LoVo (cell line): ENCODE data around the gene COG7.
"Not testable (repeated sequence)": the region's sequence is repeated elsewhere in the genome, so short reads cannot be mapped to it uniquely, and the experiment has no call there.

ENCODE experiments used
- DNase-seq: peaks from one replicate; pipeline ENCODE4 v3.0.0-alpha.2; 2016; ENCODE audit warnings: low spot score

COG7 gene

DNA sequence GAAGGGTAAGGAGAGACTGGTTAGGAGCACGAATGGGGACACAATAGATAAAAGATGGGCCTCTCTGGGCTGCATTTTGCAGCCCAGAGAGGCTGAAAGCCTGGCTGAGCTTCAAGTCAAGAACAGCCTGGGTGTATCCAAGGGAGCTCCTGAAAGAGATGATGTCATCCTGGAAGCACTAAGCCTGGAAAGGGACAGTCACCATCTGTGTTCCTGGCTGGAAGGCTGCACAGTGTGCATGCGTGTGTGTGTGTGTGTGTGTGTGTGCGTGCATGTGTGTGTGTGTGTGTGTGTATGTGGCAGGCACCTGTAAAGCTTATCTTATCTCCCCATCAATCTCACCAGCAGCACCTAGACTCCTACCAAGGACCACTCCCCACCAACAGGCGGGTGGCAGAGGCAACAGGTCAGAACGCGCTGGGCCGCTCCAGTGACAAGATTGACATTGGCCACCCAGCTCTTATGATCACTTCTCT is 44.1 kb downstream of the COG7 start:
- DNase-seq = no peak

DNA sequence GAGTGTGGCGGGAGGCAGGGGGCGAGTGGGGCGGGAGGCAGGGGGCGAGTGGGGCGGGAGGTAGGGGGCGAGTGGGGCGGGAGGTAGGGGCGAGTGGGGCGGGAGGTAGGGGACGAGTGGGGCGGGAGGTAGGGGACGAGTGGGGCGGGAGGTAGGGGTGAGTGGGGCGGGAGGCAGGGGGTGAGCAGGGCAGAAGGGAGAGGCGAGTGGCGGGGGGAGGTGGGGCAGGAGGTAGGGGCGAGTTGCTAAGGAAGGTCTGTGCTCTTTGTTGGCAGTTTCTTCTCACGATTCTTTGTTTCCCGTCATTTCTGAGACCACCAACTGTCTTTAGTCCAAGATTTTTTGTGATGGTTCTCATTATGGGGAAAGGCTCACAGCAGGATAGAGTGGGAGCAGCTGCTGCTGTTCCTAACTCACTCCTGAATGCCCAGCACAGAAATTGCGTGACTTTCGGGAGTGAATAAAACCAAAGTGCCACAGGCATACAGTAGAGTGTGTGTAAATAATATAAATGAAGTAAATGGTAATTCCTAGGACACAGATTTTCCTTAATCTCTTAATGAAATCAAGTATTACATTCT is 44.7 kb downstream of the COG7 start:
- DNase-seq = no peak

GRCh38 chr16:23407436-23408127 is 45.4 kb downstream of the COG7 start:
- DNase-seq = no peak

GRCh38 chr16:23406546-23407240 is 46.3 kb downstream of the COG7 start:
- no peak for DNase-seq

DNA sequence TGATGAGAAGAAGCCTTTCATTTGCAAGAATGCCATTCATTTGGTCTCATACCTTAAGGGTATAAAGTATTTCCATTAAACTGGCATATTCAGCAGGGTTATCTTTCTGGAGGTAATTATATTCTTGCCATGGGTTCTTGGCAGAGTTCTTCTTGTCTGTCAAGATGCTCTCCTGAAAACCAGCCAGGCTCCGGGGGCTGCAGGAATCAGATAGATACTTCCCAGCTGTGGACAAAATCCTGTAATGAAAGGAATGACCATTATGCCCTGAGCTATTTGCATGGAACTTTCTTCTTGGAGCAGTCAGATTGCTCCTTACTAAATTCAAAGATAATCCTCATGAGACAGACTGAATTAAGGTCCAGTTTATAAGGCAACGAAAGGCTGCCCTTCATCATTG is 47.0 kb downstream of the COG7 start:
- no peak for DNase-seq

GRCh38 chr16:23403547-23403946 is 49.4 kb downstream of the COG7 start:
- no peak for DNase-seq

DNA sequence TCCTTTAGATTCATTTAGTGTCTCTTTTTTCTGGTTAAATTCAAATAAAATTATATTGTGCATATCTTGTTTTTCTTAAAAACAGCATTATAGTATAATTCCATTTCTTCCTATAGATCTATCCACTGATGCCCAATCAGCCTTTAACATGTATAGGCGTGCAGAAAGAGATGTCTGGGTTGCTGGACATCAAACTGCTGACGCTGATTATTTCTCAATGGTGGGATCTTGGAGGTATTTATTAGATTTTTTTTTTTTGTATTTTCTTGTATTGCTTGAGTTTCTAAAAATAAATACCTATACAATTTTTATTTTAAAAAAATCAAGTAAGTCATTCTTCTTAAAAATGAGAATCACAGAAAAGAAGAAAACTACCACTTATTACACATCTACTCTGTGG is 50.9 kb downstream of the COG7 start:
- no peak for DNase-seq

DNA sequence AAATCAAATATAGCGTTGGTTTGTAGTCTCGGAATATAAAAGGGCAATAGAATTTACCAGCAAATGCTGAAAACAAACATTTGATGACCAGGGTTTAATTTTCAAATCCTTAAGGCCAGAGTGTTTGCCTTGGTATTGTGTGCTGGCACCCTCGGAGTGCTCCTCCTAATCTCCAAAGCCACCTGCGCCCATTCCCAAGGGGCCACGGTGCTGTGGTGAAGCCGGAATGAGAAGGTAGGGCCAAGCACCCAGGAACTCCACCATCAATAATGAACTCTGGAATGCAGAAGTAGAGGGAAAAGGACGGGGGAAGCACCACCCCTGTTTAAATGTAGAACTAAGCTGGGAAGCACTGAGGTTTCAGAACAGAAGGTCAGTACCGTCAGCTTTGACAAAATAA is 51.9 kb downstream of the COG7 start:
- no peak for DNase-seq

DNA sequence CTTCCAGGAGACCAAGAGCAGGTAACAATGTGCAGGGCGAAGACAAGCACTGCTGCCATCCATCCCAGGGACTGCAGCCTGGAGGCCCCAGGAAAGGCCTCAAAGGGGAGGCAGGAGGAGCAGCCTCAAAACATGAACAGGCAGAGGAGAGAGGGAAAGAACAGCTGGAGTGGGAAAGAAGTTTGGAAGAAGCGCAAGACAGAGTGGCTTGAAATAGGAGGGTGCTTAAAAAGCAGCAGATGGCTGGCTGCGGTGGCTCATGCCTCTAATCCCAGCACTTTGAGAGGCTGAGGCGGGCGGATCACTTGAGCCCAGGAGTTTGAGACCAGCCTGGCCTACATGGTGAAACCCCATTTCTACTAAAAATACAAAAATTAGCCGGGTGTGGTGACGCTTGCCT is 52.5 kb downstream of the COG7 start:
- DNase-seq = not testable (repeated sequence)

GRCh38 chr16:23398987-23399805 is 53.8 kb downstream of the COG7 start:
- DNase-seq = no peak

DNA sequence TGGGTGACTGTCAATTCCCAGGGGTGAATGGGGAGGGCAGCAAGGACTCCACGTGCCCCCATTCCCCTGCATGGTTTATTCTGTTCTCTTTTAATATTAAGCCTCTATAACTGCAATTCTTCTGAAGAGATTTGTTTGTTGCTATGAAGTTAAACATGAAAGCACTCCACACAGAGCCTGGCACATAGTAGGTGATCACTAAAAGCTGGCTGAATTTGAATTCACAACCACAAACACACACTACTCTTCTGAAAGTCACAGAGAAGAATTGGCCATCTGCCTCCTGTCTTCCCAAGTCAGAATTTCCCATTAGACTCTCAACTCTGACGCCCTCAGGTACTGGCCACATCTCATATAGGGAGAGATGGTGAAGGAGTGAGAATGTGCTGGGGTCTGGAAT is 55.5 kb downstream of the COG7 start:
- DNase-seq = no peak

- no peak for DNase-seq
These were observed 57.3 kb downstream of the COG7 start for GRCh38 chr16:23395732-23396131.

DNA sequence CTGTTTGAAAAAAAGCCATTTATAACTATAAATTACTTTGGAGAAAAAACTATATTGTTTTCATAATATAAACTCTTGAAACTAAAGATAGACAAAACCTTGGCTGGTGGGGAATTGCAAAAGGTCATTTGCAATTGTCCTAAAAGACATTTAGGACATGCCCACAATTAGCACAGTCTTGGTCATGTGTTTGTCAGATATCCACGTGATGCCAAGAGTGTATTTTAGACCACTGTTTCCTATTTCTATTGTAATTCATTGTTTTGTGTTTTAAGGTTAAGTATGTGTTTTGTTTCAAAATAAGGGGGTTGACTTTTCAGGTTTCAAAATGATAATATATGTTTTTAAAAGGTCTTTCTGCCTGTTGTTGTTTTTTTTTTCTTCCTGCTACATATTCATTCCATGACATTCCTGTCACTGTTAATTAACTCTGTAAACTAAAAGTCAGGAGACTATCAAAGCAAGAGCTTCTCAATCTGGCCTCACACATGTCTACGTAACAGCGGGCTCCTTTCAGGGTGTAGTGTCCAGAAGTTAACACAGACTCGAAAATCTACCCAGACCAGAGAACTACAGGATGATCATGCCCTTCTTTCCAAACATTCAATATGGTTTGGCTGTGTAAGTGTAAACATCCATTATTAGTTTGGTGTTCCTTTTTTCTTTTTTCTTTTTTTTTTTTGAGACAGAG is 58.7 kb downstream of the COG7 start:
- no peak for DNase-seq

DNA sequence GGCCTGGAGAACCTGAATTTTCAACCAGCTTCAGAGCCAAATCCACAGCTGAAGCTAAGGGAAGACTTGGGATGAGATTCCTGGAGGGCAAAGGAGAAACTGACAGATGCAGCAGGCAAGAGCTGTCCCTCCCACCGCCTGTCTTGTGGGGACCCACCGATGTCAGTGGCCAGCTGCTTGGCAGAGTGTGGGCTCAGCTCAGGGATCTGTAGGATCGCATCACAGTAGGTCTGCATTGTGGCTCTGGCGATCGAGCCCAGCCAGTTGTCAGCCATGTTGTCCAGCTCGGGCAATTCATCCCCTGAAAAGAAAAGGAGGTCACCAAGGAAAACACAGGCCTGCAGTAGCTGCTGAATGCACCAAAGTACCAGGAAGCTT is 60.8 kb downstream of the COG7 start:
- DNase-seq = no peak

- DNase-seq = no peak
These were observed 61.4 kb downstream of the COG7 start for GRCh38 chr16:23391381-23392222.

DNA sequence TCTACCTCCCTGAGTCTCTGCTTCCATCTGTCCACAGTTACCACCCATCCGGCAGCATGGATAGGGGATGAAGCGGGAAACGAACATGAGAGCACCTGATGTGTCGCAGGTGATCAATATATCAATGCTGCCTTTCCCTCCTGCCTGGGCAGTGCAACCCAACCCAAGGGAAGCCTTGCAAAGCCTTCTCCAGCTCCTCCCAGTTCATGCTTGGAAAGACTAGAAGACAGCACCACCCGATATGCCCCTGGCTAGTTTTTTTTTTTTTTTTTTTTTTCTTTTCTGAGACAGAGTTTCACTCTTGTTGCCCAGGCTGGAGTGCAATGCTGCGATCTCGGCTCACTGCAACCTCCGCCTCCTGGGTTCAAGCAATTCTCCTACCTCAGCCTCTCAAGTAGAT is 63.1 kb downstream of the COG7 start:
- DNase-seq = not testable (repeated sequence)

DNA sequence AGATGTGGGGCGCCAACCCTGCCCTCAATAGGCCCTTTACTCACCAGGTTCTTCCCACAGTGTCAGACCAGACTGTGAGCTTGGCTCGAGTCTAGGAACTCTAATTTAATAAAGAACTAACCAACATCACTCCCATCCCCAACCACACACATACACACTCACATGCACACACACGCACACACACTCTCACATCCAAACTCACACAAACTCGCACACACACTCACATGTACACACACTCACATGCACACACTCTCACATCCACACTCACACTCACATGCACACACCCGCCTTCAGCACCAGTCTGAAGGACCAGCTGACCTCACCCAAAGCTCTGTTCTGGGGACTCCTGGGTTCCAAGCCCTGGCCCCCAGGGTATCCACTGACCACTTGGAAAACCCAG is 63.8 kb downstream of the COG7 start:
- no peak for DNase-seq

GRCh38 chr16:23388786-23389185 is 64.2 kb downstream of the COG7 start:
- DNase-seq = no peak

DNA sequence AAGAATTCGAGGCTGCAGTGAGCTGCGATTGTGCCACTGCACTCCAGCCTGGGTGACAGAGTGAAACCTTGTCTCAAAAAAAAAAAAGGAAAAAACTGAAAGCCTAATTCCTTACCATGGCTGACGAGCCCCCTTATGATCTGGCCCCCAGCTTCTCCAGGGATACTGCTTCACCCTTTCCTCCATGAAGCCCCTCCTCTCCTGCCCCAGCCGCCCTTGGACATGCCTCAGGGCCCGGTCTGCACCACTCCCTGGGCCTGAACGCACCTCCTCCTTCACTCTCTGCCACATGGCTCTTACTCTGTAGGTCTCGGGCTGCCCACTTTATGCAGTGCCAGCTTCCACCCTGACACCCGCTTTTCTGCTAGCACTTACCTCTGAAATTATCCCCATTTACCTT is 65.3 kb downstream of the COG7 start:
- DNase-seq = no peak

DNA sequence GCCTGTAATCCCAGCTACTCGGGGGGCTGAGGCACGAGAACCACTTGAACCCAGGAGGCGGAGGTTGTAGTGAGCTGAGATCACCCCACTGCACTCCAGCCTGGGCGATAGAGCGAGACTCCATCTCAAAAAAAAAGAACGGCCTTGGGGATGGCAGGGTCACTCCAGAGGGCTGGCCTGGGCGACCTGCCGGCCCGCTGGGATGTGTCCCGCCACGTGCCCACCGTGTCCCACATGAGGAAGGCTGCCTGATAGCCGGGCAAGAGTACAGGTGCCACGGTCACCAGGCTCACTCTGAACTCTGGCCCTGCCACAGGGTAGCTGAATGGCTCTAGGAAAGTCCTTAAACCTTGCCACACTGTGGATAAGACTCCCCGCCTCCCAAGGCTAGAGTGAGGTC is 67.5 kb downstream of the COG7 start:
- DNase-seq = no peak

GRCh38 chr16:23384878-23385277 is 68.1 kb downstream of the COG7 start:
- DNase-seq = no peak
